NCI-H2196 treated with DMSO at 0.1 percent for 48 hours (cell line): ENCODE measurements around the gene PTPRM.

ENCODE experiments used
- DNase-seq: peaks from one replicate; lab custom pipeline; 2025; ENCODE audit not compliant: unreplicated experiment; lab: John Stamatoyannopoulos, UW

PTPRM gene

GRCh38 chr18:8260827-8261226 lies 693.7 kb downstream of the PTPRM start:
- no peak for DNase-seq

GRCh38 chr18:8261651-8262091 lies 694.6 kb downstream of the PTPRM start:
- no peak for DNase-seq

- DNase-seq = no peak
Measured at GRCh38 chr18:8262221-8262620, 695.1 kb downstream of the PTPRM start.

GRCh38 chr18:8264116-8264515 lies 697.0 kb downstream of the PTPRM start:
- DNase-seq = no peak

- DNase-seq = no peak
Measured at GRCh38 chr18:8264861-8265411, 697.8 kb downstream of the PTPRM start.

GRCh38 chr18:8272254-8272653 lies 705.1 kb downstream of the PTPRM start:
- DNase-seq = no peak

- DNase-seq = no peak
Measured at GRCh38 chr18:8274370-8274769, 707.3 kb downstream of the PTPRM start.

- DNase-seq = no peak
Measured at GRCh38 chr18:8276406-8276805, 709.3 kb downstream of the PTPRM start.

GRCh38 chr18:8277270-8277669 lies 710.2 kb downstream of the PTPRM start:
- DNase-seq = no peak

- no peak for DNase-seq
Measured at GRCh38 chr18:8279346-8279745, 712.2 kb downstream of the PTPRM start.

- no peak for DNase-seq
Measured at GRCh38 chr18:8279781-8280330, 712.7 kb downstream of the PTPRM start.

GRCh38 chr18:8283891-8284585 lies 716.9 kb downstream of the PTPRM start:
- no peak for DNase-seq

GRCh38 chr18:8286303-8286702 lies 719.2 kb downstream of the PTPRM start:
- DNase-seq = no peak

- no peak for DNase-seq
Measured at GRCh38 chr18:8287196-8287885, 720.2 kb downstream of the PTPRM start.

- no peak for DNase-seq
Measured at GRCh38 chr18:8288472-8289195, 721.5 kb downstream of the PTPRM start.

- DNase-seq = no peak
Measured at GRCh38 chr18:8290435-8290834, 723.3 kb downstream of the PTPRM start.

- no peak for DNase-seq
Measured at GRCh38 chr18:8290913-8291312, 723.8 kb downstream of the PTPRM start.

- DNase-seq = no peak
Measured at GRCh38 chr18:8293184-8293583, 726.1 kb downstream of the PTPRM start.

- DNase-seq = no peak
Measured at GRCh38 chr18:8296886-8297616, 729.9 kb downstream of the PTPRM start.

- DNase-seq = no peak
Measured at GRCh38 chr18:8298186-8298585, 731.1 kb downstream of the PTPRM start.
